22Rv1 (cell line): ENCODE data around the gene SYNDIG1L.

Experiments
- H3K27ac ChIP-seq: fragments of 450-650 bp; 2 replicates; pipeline ENCODE4 v1.5.1; 2017
- CTCF ChIP-seq: fragments of 450-650 bp; IDR thresholded peaks from 2 replicates; pipeline ENCODE4 v1.5.1; 2017; ENCODE audit warnings: mild to moderate bottlenecking
- ZFX ChIP-seq: fragments of 450-650 bp; IDR thresholded peaks from 2 replicates; pipeline ENCODE4 v1.6.1; 2017; ENCODE audit warnings: antibody characterized with exemption, borderline replicate concordance

Gene SYNDIG1L

GRCh38 chr14:74444866-74445265 is 18.9 kb upstream of the SYNDIG1L start:
- no peak for TF ChIP-seq ZFX
- no peak for TF ChIP-seq CTCF
- H3K27ac ChIP-seq, result no peak overlapping the region

- TF ChIP-seq CTCF (no peak), ZFX (no peak)
- no peak overlapping the region for H3K27ac ChIP-seq
Measured at GRCh38 chr14:74442757-74443156, 16.7 kb upstream of the SYNDIG1L start.

- TF ChIP-seq CTCF (no peak), ZFX (no peak)
- H3K27ac ChIP-seq, result no peak overlapping the region
Measured at GRCh38 chr14:74441113-74441512, 15.1 kb upstream of the SYNDIG1L start.

GRCh38 chr14:74438351-74438915 is 12.4 kb upstream of the SYNDIG1L start:
- no peak for TF ChIP-seq CTCF
- no peak for TF ChIP-seq ZFX
- H3K27ac ChIP-seq, result 0 out of 2 replicates have a peak overlapping the region, but pooled peaks have one; percentile 31

GRCh38 chr14:74437496-74438053 is 11.6 kb upstream of the SYNDIG1L start:
- H3K27ac ChIP-seq, result 0 out of 2 replicates have a peak overlapping the region, but pooled peaks have one; percentile 31
- TF ChIP-seq ZFX (no peak), CTCF (no peak)

- no peak overlapping the region for H3K27ac ChIP-seq
- TF ChIP-seq CTCF (no peak), ZFX (no peak)
Measured at GRCh38 chr14:74434294-74434693, 8.3 kb upstream of the SYNDIG1L start.

GRCh38 chr14:74429991-74430390 is 4.0 kb upstream of the SYNDIG1L start:
- H3K27ac ChIP-seq, result no peak overlapping the region
- TF ChIP-seq ZFX (no peak), CTCF (no peak)
